ENCODE measurements around the gene NSDHL. TPM values are rescaled to one million over a fixed set of nuclear protein-coding genes. Genes with fewer than 3 reads are reported as not detected.

The NSDHL gene
- total and polyA plus RNA-seq, 2 experiments from 2014 or later, result 46.2 to 62.9 TPM

DNA sequence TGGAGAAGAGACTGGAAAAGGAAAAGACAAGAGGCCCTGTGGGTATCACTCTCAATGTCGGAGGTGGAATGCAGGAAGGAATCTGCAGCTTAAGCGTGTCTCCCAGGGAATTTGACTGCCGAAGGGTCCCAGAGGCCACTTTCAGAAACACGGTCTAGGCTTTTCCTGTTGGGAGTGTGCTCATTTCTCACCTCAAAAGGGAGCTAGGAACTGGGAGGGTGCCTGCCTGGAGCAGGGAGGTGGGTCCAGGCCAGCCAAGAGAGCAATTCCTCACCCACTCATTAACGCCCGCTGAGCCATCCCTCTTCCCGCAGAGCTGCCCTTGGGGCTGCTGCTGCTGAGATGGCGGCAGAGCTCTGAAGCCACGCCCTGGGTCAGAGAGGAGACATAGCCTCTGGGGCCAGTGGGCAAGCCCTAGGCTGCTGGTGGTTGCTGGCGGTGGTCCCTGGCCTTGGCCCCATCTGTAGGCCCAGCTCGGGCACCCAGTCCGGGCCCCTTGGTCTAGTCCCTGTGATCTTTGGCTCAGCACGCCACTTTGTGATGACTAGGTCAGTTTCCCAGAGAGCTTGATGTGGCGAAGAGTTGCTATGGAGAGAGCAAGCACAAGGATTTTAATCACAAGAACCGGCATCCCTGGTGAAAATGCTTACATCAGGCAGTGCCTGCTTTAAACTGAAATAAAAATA, 71.1 kb downstream of the NSDHL start:
- no peak overlapping the region for H3K27ac ChIP-seq
- 73% methylated on average over 15 of the region's 15 CpGs for WGBS (ENCODE audit: low lambda C conversion rate, missing lambda C conversion rate)
- no peaks in the 10 kb centered on the region for H4K20me1 ChIP-seq (ENCODE audit: insufficient read depth, poor library complexity, severe bottlenecking)
- no peaks in the 10 kb centered on the region for H3K36me3 ChIP-seq (replicated peaks; ENCODE audit: insufficient read depth, low read depth)
- peaks cover 5% of the 10 kb centered on the region for H3K4me1 ChIP-seq (ENCODE audit: insufficient read depth)
- no peak overlapping the region for H2AFZ ChIP-seq
- H3K9me3 ChIP-seq (ENCODE audit: low read depth), result no peaks in the 10 kb centered on the region
- H3K79me2 ChIP-seq, result no peaks in the 10 kb centered on the region
- H3K4me3 ChIP-seq, result no peak overlapping the region
- DNase-seq (ENCODE audit: low spot score), result no peak
- no peaks in the 10 kb centered on the region for H3K27me3 ChIP-seq
- TF ChIP-seq, protein P1, sequence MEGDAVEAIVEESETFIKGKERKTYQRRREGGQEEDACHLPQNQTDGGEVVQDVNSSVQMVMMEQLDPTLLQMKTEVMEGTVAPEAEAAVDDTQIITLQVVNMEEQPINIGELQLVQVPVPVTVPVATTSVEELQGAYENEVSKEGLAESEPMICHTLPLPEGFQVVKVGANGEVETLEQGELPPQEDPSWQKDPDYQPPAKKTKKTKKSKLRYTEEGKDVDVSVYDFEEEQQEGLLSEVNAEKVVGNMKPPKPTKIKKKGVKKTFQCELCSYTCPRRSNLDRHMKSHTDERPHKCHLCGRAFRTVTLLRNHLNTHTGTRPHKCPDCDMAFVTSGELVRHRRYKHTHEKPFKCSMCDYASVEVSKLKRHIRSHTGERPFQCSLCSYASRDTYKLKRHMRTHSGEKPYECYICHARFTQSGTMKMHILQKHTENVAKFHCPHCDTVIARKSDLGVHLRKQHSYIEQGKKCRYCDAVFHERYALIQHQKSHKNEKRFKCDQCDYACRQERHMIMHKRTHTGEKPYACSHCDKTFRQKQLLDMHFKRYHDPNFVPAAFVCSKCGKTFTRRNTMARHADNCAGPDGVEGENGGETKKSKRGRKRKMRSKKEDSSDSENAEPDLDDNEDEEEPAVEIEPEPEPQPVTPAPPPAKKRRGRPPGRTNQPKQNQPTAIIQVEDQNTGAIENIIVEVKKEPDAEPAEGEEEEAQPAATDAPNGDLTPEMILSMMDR (IDR thresholded peaks at IDR 0.05; ENCODE audit: poor library complexity), result no peak
- TF ChIP-seq EZH2 (IDR thresholded peaks at IDR 0.05; ENCODE audit: borderline replicate concordance), result no peak
- no peak for TF ChIP-seq EZH2phosphoT487 (IDR thresholded peaks at IDR 0.05; ENCODE audit: low read depth, severe bottlenecking, unreplicated experiment)
- H3K9me2 ChIP-seq (replicated peaks; ENCODE audit: insufficient read depth), result no peaks in the 10 kb centered on the region
- no peak overlapping the region for H3K4me2 ChIP-seq

GRCh38 chrX:152902502-152902820, 71.6 kb downstream of the NSDHL start:
- Histone ChIP-seq H3K79me2 (no peaks in the 10 kb centered on the region), H3K9me3 (ENCODE audit: low read depth) (no peaks in the 10 kb centered on the region), H4K20me1 (ENCODE audit: insufficient read depth, poor library complexity, severe bottlenecking) (no peaks in the 10 kb centered on the region), H3K9me2 (replicated peaks; ENCODE audit: insufficient read depth) (no peaks in the 10 kb centered on the region), H2AFZ (no peak overlapping the region), H3K4me3 (no peak overlapping the region), H3K27ac (no peak overlapping the region), H3K36me3 (replicated peaks; ENCODE audit: insufficient read depth, low read depth) (no peaks in the 10 kb centered on the region), H3K4me2 (no peak overlapping the region), H3K27me3 (no peaks in the 10 kb centered on the region), H3K4me1 (ENCODE audit: insufficient read depth) (peaks cover 5% of the 10 kb centered on the region)
- DNase-seq (ENCODE audit: low spot score), result no peak
- no peak for TF ChIP-seq EZH2phosphoT487 (IDR thresholded peaks at IDR 0.05; ENCODE audit: low read depth, severe bottlenecking, unreplicated experiment)
- TF ChIP-seq, protein P1 (IDR thresholded peaks at IDR 0.05; ENCODE audit: poor library complexity), result no peak
- no peak for TF ChIP-seq EZH2 (IDR thresholded peaks at IDR 0.05; ENCODE audit: borderline replicate concordance)
- 95% methylated on average over 4 of the region's 4 CpGs for WGBS (ENCODE audit: low lambda C conversion rate, missing lambda C conversion rate)

DNA sequence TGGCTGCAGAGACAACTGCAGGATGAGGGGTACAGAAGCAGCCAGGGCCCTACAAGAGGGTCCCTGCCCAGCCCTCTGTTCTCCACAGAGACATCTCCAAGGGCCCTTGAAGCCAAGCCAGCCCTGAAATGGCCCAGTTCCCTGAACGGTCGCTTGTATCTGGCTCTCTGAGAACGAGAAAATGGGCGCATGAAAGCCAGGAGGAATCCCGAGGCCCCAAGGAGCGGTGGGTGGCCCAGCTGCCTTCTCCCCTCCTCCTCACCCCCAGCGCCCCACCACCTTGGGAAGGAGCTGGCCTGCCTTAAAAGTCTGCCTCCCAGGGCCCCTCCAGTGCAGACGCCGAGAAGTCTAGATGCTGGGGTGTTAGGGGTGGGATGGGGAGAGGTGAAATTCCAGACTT, 72.7 kb downstream of the NSDHL start:
- Histone ChIP-seq H3K9me2 (replicated peaks; ENCODE audit: insufficient read depth) (no peaks in the 10 kb centered on the region), H3K9me3 (ENCODE audit: low read depth) (no peaks in the 10 kb centered on the region), H2AFZ (no peak overlapping the region), H3K27me3 (no peaks in the 10 kb centered on the region), H3K4me2 (no peak overlapping the region), H3K27ac (no peak overlapping the region), H3K4me1 (ENCODE audit: insufficient read depth) (peaks cover 5% of the 10 kb centered on the region), H3K79me2 (no peaks in the 10 kb centered on the region), H4K20me1 (ENCODE audit: insufficient read depth, poor library complexity, severe bottlenecking) (no peaks in the 10 kb centered on the region), H3K36me3 (replicated peaks; ENCODE audit: insufficient read depth, low read depth) (no peaks in the 10 kb centered on the region), H3K4me3 (no peak overlapping the region)
- 77% methylated on average over 8 of the region's 9 CpGs for WGBS (ENCODE audit: low lambda C conversion rate, missing lambda C conversion rate)
- no peak for DNase-seq (ENCODE audit: low spot score)
- no peak for TF ChIP-seq EZH2phosphoT487 (IDR thresholded peaks at IDR 0.05; ENCODE audit: low read depth, severe bottlenecking, unreplicated experiment)
- no peak for TF ChIP-seq EZH2 (IDR thresholded peaks at IDR 0.05; ENCODE audit: borderline replicate concordance)
- TF ChIP-seq, protein P1 (IDR thresholded peaks at IDR 0.05; ENCODE audit: poor library complexity), result no peak

Measured in hepatocyte (in vitro differentiated cells).